ENCODE data around the gene STMN3.
"Not testable (repeated sequence)": the region's sequence is repeated elsewhere in the genome, so short reads cannot be mapped to it uniquely, and the experiment has no call there.

The STMN3 gene

GRCh38 chr20:63625771-63626423 is 27.3 kb downstream of the STMN3 start:
- no peaks in the 10 kb centered on the region for H3K9me3 Mint-ChIP-seq
- H3K27ac Mint-ChIP-seq = peak overlapping the region; percentile 76 to 93
- peaks cover 50% of the 10 kb centered on the region for H3K4me1 Mint-ChIP-seq
- peak; percentile 32 to 43 for DNase-seq
- peak overlapping the region; percentile 87 to 88 for H3K4me3 Mint-ChIP-seq
- no peaks in the 10 kb centered on the region for H3K27me3 Mint-ChIP-seq
- peak; percentile 8 for ATAC-seq

- Mint-ChIP-seq H3K4me3 (no peak overlapping the region), H3K9me3 (no peaks in the 10 kb centered on the region), H3K27me3 (no peaks in the 10 kb centered on the region), H3K27ac (no peak overlapping the region), H3K4me1 (peaks cover 48% of the 10 kb centered on the region)
- DNase-seq (no peak), ATAC-seq (no peak)
Measured at GRCh38 chr20:63624486-63624885, 28.7 kb downstream of the STMN3 start.

- Mint-ChIP-seq H3K9me3 (no peaks in the 10 kb centered on the region), H3K4me3 (no peak overlapping the region), H3K27me3 (no peaks in the 10 kb centered on the region), H3K27ac (peak overlapping the region in 1 of 2 donors; percentile 83), H3K4me1 (peaks cover 34% of the 10 kb centered on the region)
- no peak for DNase-seq
- ATAC-seq = no peak
Measured at GRCh38 chr20:63622732-63623131, 30.5 kb downstream of the STMN3 start.

DNA sequence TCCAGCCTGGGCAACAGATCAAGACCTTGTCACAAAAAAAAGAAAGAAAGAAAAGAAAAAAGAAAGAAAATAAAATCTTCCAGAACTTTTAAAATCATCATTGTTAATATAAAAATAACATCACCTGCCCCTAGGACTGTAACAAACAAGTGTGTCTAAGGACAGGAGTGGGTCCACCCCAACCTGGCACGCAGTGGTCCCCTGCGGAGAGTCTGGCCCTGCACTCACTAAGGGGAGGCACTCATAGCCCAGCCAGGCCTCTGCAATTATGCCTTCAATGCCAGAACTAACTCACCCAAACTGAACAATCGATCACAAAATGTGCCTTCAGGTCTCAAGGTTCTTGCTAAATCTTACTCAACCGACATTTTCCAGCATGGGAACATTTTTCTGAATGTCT is 31.1 kb downstream of the STMN3 start:
- Mint-ChIP-seq H3K4me3 (no peak overlapping the region), H3K9me3 (no peaks in the 10 kb centered on the region), H3K27me3 (no peaks in the 10 kb centered on the region), H3K27ac (no peak overlapping the region), H3K4me1 (peaks cover 34% of the 10 kb centered on the region)
- no peak for ATAC-seq
- DNase-seq = no peak

DNA sequence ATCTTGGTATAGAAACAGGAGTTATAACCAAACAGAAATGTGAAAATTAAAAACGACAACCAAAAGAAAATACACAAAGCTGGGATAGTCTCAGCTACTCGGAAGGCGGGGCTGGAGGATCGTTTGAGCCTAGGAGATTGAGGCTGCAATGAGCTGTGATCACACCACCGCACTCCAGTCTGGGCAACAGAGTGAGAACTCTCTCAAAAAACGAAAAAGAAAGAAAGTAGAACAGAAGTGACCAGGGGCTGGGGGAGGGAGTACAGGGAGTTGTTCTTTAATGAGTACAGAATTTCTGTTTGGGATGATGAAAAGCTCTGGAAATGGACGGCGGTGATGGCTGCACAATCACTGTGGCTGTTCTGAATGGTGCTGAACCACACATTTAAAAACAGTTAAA is 32.2 kb downstream of the STMN3 start:
- Mint-ChIP-seq H3K27ac (peak overlapping the region in 1 of 2 donors; percentile 28), H3K4me1 (peaks cover 34% of the 10 kb centered on the region), H3K4me3 (no peak overlapping the region), H3K27me3 (no peaks in the 10 kb centered on the region), H3K9me3 (no peaks in the 10 kb centered on the region)
- no peak for DNase-seq
- ATAC-seq = no peak

GRCh38 chr20:63619505-63619904 is 33.7 kb downstream of the STMN3 start:
- DNase-seq (no peak), ATAC-seq (no peak)
- H3K4me1 Mint-ChIP-seq = peaks cover 23% of the 10 kb centered on the region
- no peaks in the 10 kb centered on the region for H3K9me3 Mint-ChIP-seq
- no peaks in the 10 kb centered on the region for H3K27me3 Mint-ChIP-seq
- H3K4me3 Mint-ChIP-seq = no peak overlapping the region
- no peak overlapping the region for H3K27ac Mint-ChIP-seq

- no peaks in the 10 kb centered on the region for H3K9me3 Mint-ChIP-seq
- DNase-seq = no peak
- H3K4me1 Mint-ChIP-seq = peaks cover 23% of the 10 kb centered on the region
- no peak for ATAC-seq
- no peaks in the 10 kb centered on the region for H3K27me3 Mint-ChIP-seq
- no peak overlapping the region for H3K4me3 Mint-ChIP-seq
- H3K27ac Mint-ChIP-seq = no peak overlapping the region
Measured at GRCh38 chr20:63619086-63619485, 34.1 kb downstream of the STMN3 start.

DNA sequence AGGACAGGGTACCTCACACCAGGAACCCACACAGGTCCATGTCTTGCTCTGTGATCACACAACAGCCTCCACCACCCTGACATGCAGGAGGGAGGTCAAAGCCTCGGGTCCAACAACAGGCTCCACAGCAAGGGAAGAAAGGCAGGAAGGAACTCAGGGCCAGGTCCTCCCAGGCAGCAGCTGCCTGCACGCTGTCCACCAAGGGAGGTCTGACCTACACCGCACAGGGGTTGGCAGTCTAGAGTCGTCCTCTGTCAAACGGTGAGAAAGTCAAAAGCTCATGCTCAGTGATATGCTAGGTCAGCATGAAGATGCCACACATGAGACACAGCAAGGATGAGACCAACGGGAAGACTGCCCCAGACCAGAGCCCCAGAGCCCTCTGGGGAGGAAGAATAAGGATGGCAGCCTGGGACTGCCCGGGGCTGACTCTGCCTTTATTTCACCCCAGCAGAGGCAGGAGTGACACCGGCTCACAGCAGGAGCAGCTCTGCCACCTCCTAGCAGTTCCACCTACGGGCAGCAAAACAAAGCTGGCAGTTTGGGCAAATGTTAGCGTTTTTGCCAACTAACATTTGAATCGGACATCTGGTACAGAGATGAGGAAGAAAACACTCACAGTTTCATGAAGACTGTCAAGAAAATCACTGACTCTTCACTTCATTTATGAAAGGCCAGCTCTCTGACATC is 34.8 kb downstream of the STMN3 start:
- Mint-ChIP-seq H3K9me3 (no peaks in the 10 kb centered on the region), H3K4me3 (no peak overlapping the region), H3K27me3 (no peaks in the 10 kb centered on the region), H3K4me1 (peaks cover 23% of the 10 kb centered on the region), H3K27ac (no peak overlapping the region)
- DNase-seq (no peak), ATAC-seq (no peak)

- DNase-seq = no peak
- H3K4me1 Mint-ChIP-seq = peaks cover 21% of the 10 kb centered on the region
- H3K27me3 Mint-ChIP-seq = no peaks in the 10 kb centered on the region
- no peak for ATAC-seq
- H3K9me3 Mint-ChIP-seq = no peaks in the 10 kb centered on the region
- no peak overlapping the region for H3K27ac Mint-ChIP-seq
- no peak overlapping the region for H3K4me3 Mint-ChIP-seq
Measured at GRCh38 chr20:63617876-63618265, 35.4 kb downstream of the STMN3 start.

DNA sequence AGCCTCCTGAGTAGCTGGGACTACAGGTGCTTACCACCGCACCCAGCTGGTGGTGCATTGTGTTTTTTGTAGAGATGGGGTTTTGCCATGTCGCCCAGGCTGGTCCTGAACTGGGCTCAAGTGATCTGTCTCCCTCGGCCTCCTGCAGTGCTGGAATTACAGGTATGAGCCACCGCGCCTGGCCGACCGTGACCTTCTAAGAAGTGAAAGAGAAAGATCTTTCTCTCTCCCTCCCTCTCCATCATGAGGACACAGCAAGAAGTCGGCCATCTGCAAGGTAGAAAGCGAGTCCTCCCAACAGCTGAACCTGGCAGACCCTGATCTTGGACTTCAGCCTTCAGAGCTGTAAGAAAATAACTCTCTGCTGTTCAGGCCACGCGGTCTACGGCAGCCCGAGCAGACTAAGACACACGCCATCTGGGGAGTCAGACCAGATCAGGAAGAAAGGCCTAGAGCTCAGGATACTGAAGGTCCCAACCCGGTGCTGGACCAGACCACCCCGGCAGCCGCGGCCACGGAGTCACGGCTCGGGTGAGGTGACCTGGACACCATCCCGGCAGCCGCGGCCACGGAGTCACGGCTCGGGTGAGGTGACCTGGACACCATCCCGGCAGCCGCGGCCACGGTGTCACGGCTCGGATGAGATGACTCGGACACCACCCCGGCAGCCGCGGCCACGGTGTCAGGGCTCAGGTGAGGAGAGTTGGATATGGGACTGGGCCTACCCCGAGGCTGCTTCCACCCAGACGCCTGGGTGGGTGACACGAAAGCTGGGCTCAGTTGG is 35.9 kb downstream of the STMN3 start:
- peaks cover 16% of the 10 kb centered on the region for H3K4me1 Mint-ChIP-seq
- H3K27me3 Mint-ChIP-seq = no peaks in the 10 kb centered on the region
- DNase-seq = no peak
- peak overlapping the region in 1 of 2 donors; percentile 83 for H3K27ac Mint-ChIP-seq
- ATAC-seq = no peak
- no peak overlapping the region for H3K4me3 Mint-ChIP-seq
- H3K9me3 Mint-ChIP-seq = no peaks in the 10 kb centered on the region

DNA sequence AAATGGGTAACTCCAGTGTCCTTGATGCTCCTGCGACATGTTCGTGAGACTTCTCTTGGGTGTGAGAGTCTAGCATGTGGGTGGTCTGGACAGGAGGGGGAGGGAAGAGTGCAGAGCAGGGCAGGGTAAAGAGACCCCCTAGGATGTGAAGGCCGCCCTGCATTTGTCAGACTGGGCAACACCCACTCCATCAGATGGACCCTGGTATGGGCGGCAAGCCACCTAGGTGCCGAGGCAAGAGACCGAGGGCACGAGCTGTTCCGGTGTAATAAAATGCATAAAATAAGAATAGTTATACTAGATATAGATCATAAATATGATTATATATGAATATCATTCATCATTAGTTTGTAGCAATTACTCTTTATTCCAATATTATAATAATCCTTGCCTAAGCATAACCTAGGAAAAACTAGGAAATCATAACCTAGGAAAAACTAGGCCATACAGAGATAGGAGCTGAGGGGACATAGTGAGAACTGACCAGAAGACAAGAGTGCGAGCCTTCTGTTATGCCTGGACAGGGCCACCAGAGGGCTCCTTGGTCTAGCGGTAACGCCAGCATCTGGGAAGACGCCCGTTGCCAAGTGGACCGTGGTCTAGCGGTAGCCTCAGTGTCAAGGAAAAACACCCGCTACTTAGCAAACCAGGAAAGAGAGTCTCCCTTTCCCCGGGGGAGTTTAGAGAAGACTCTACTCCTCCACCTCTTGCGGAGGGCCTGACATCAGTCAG is 39.2 kb downstream of the STMN3 start:
- not testable (repeated sequence) for H3K27me3 Mint-ChIP-seq, H3K4me3 Mint-ChIP-seq, DNase-seq, ATAC-seq, H3K4me1 Mint-ChIP-seq, H3K9me3 Mint-ChIP-seq
- H3K27ac Mint-ChIP-seq = peak overlapping the region in 1 of 2 donors; percentile 77

DNA sequence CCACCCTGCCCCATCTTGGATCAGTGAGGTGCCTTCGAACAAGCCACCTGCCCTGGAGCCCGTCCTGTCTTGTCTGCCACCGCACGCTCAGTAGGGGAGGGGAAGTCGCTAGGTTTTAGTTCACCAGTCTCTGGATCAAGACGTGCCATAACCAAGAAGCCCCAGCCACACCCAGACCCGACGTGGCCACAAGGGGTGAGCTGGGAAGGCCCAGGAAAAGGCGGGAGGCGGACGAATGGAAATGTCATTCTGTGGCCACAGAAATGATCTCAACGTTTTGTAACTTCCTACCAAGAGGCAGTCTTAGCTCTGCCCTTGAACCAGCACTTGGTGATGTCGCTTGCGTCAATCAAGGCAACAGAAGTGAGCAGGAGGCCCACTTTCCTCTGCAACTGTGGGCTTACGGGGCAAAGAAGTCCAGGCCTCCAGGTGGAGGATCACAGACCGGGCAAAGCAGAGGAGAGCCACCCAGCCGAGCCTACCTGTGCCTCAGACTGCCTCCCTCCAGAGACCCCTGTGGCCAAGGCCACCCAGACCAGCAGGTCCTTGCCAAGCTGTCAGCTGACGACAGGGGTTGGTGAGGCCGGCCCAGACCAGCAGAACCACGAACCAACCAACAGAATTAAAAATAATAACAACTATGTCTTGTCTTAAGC is 40.8 kb downstream of the STMN3 start:
- no peak for DNase-seq
- H3K27me3 Mint-ChIP-seq = no peaks in the 10 kb centered on the region
- H3K9me3 Mint-ChIP-seq = no peaks in the 10 kb centered on the region
- no peaks in the 10 kb centered on the region for H3K4me1 Mint-ChIP-seq
- ATAC-seq = no peak
- H3K4me3 Mint-ChIP-seq = no peak overlapping the region
- no peak overlapping the region for H3K27ac Mint-ChIP-seq

GRCh38 chr20:63611646-63612045 is 41.6 kb downstream of the STMN3 start:
- H3K4me1 Mint-ChIP-seq = peaks cover 5% of the 10 kb centered on the region
- H3K9me3 Mint-ChIP-seq = no peaks in the 10 kb centered on the region
- no peak overlapping the region for H3K4me3 Mint-ChIP-seq
- no peak overlapping the region for H3K27ac Mint-ChIP-seq
- H3K27me3 Mint-ChIP-seq = no peaks in the 10 kb centered on the region
- no peak for ATAC-seq
- no peak for DNase-seq

- H3K9me3 Mint-ChIP-seq = no peaks in the 10 kb centered on the region
- H3K4me1 Mint-ChIP-seq = peaks cover 8% of the 10 kb centered on the region
- H3K27me3 Mint-ChIP-seq = no peaks in the 10 kb centered on the region
- DNase-seq = no peak
- H3K27ac Mint-ChIP-seq = no peak overlapping the region
- no peak for ATAC-seq
- no peak overlapping the region for H3K4me3 Mint-ChIP-seq
Measured at GRCh38 chr20:63610581-63611435, 42.4 kb downstream of the STMN3 start.

All from stimulated activated naive CD8-positive, alpha-beta T cell treated with anti-CD3 and anti-CD28 coated beads, Interleukin-15, amount 100 ng/mL, for 72 hours (primary cell).